HEK293 (cell line): ENCODE data around the gene NME3.
A peak's percentile ranks its signal among the peaks of the same experiment; 100 is the strongest.

ENCODE experiments used
- AEBP2 ChIP-seq: fragments of 450-650 bp; formaldehyde crosslinking; IDR thresholded peaks from 2 replicates; pipeline ENCODE4 v1.5.1; 2016; ENCODE audit warnings: missing biosample characterization, missing genetic modification characterization, borderline replicate concordance
- KLF8 ChIP-seq: fragments of 450-650 bp; formaldehyde crosslinking; IDR thresholded peaks from 2 replicates; pipeline ENCODE4 v1.5.1; 2016; ENCODE audit warnings: missing biosample characterization, missing genetic modification characterization
- KLF9 ChIP-seq: fragments of 450-650 bp; formaldehyde crosslinking; IDR thresholded peaks from 2 replicates; pipeline ENCODE4 v1.5.1; 2016; ENCODE audit warnings: missing biosample characterization, missing genetic modification characterization, low read depth
- MEIS1 ChIP-seq: sonication (generic); formaldehyde crosslinking; IDR thresholded peaks from 2 replicates; pipeline ENCODE4 v1.8.1; 2022; ENCODE audit warnings: missing genetic modification reagents, mild to moderate bottlenecking, borderline replicate concordance
- PATZ1 ChIP-seq: fragments of 450-650 bp; formaldehyde crosslinking; IDR thresholded peaks from 2 replicates; pipeline ENCODE4 v1.5.1; 2016; ENCODE audit warnings: missing biosample characterization, missing genetic modification characterization
- PRDM2 ChIP-seq: fragments of 450-650 bp; formaldehyde crosslinking; IDR thresholded peaks from 2 replicates; pipeline ENCODE4 v1.5.1; 2016; ENCODE audit warnings: missing biosample characterization, missing genetic modification characterization, borderline replicate concordance
- ZEB2 ChIP-seq: fragments of 450-650 bp; formaldehyde crosslinking; IDR thresholded peaks from 2 replicates; pipeline ENCODE4 v1.5.1; 2016; ENCODE audit warnings: missing biosample characterization, missing genetic modification characterization
- ZNF146 ChIP-seq: fragments of 450-650 bp; formaldehyde crosslinking; IDR thresholded peaks from 2 replicates; pipeline ENCODE4 v1.5.1; 2016; ENCODE audit warnings: missing biosample characterization, missing genetic modification characterization
- ZNF175 ChIP-seq: fragments of 450-650 bp; formaldehyde crosslinking; IDR thresholded peaks from 2 replicates; pipeline ENCODE4 v1.5.1; 2016; ENCODE audit warnings: missing biosample characterization, missing genetic modification characterization
- ZNF214 ChIP-seq: fragments of 450-650 bp; formaldehyde crosslinking; IDR thresholded peaks from 2 replicates; pipeline ENCODE4 v1.5.1; 2017; ENCODE audit warnings: missing biosample characterization, mild to moderate bottlenecking, missing genetic modification characterization, borderline replicate concordance
- ZNF248 ChIP-seq: fragments of 450-650 bp; formaldehyde crosslinking; IDR thresholded peaks from 2 replicates; pipeline ENCODE4 v1.5.1; 2017; ENCODE audit warnings: missing biosample characterization, missing genetic modification characterization
- ZNF350 ChIP-seq: fragments of 450-650 bp; formaldehyde crosslinking; IDR thresholded peaks from 2 replicates; pipeline ENCODE4 v1.5.0; 2017; ENCODE audit warnings: missing biosample characterization, mild to moderate bottlenecking, missing genetic modification characterization
- ZNF423 ChIP-seq: fragments of 450-650 bp; formaldehyde crosslinking; IDR thresholded peaks from 2 replicates; pipeline ENCODE4 v1.5.1; 2016; ENCODE audit warnings: missing biosample characterization, missing genetic modification characterization
- ZNF48 ChIP-seq: fragments of 450-650 bp; formaldehyde crosslinking; IDR thresholded peaks from 2 replicates; pipeline ENCODE4 v1.5.1; 2016; ENCODE audit warnings: missing biosample characterization, missing genetic modification characterization
- ZNF513 ChIP-seq: fragments of 450-650 bp; IDR thresholded peaks from 2 replicates; pipeline ENCODE4 v1.5.1; 2018; ENCODE audit warnings: missing biosample characterization, missing genetic modification characterization
- ZNF514 ChIP-seq: fragments of 450-650 bp; formaldehyde crosslinking; IDR thresholded peaks from 2 replicates; pipeline ENCODE4 v1.5.1; 2016; ENCODE audit warnings: missing biosample characterization, missing genetic modification characterization
- ZNF518A ChIP-seq: fragments of 450-650 bp; formaldehyde crosslinking; conservative IDR thresholded peaks from 2 replicates; pipeline ENCODE4 v1.5.1; 2016; ENCODE audit warnings: low read depth, missing biosample characterization, missing genetic modification characterization
- ZNF580 ChIP-seq: fragments of 450-650 bp; formaldehyde crosslinking; IDR thresholded peaks from 2 replicates; pipeline ENCODE4 v1.5.1; 2016; ENCODE audit warnings: missing biosample characterization, missing genetic modification characterization
- ZNF596 ChIP-seq: fragments of 450-650 bp; IDR thresholded peaks from 2 replicates; pipeline ENCODE4 v1.5.0; 2018; ENCODE audit warnings: missing biosample characterization, mild to moderate bottlenecking, missing genetic modification characterization, moderate library complexity
- ZNF626 ChIP-seq: fragments of 450-650 bp; sonication (Bioruptor Pico); formaldehyde crosslinking; IDR thresholded peaks from 2 replicates; pipeline ENCODE4 v1.5.1; 2018; ENCODE audit warnings: missing biosample characterization, missing genetic modification characterization, inconsistent platforms
- ZNF777 ChIP-seq: fragments of 450-650 bp; formaldehyde crosslinking; IDR thresholded peaks from 2 replicates; pipeline ENCODE4 v1.5.1; 2017; ENCODE audit warnings: missing biosample characterization, missing genetic modification characterization, borderline replicate concordance
- ZNF843 ChIP-seq: fragments of 450-650 bp; formaldehyde crosslinking; IDR thresholded peaks from 2 replicates; pipeline ENCODE4 v1.5.1; 2016; ENCODE audit warnings: missing biosample characterization, missing genetic modification characterization

Gene NME3

GRCh38 chr16:1782408-1783264, 11.3 kb upstream of the NME3 start, which contains the start of the genes NUBP2 and SPSB3 (continued):
- peak; percentile 39 for TF ChIP-seq PATZ1 (tag by site-specific recombination)
- no peak for TF ChIP-seq ZNF146 (tag by site-specific recombination)
- peak; percentile 53; the same call in 1 of the 2 replicates for TF ChIP-seq KLF8 (tag by site-specific recombination)
- TF ChIP-seq ZNF350 (tag by site-specific recombination), result no peak
- no peak for TF ChIP-seq AEBP2 (tag by site-specific recombination)
- TF ChIP-seq KLF9 (tag by site-specific recombination), result peak; percentile 49
- no peak for TF ChIP-seq ZNF48 (tag by site-specific recombination)
- 0 out of 2 replicates have a peak, but pooled peaks have one; percentile 34 for TF ChIP-seq ZNF596
- TF ChIP-seq ZNF423 (tag by site-specific recombination), result no peak
- no peak for TF ChIP-seq PRDM2 (tag by site-specific recombination)
- TF ChIP-seq ZNF580, result peak; percentile 100
- no peak for TF ChIP-seq ZNF513 (tag by site-specific recombination)
- peak; percentile 70 for TF ChIP-seq ZNF518A
- no peak for TF ChIP-seq ZNF626 (tag by site-specific recombination)
- no peak for TF ChIP-seq ZNF248 (tag by site-specific recombination)
- no peak for TF ChIP-seq MEIS1 (CRISPR knock-in tag)
- TF ChIP-seq ZNF514 (tag by site-specific recombination), result no peak
- TF ChIP-seq ZNF175 (tag by site-specific recombination), result no peak
- TF ChIP-seq ZNF214 (tag by site-specific recombination), result no peak
- TF ChIP-seq ZNF843 (tag by site-specific recombination), result 0 out of 2 replicates have a peak, but pooled peaks have one; percentile 9
- TF ChIP-seq ZNF777 (tag by site-specific recombination), result no peak
- peak; percentile 99 for TF ChIP-seq ZEB2
